Transverse colon (tissue), 4 donors: Measurements from ENCODE around the gene ZNF211.
A peak's percentile ranks its signal among the peaks of the same experiment; 100 is the strongest.

Experiments
- EP300 ChIP-seq: sonication (generic); formaldehyde crosslinking; IDR thresholded peaks from one replicate; pipeline ENCODE4 v1.6.1; 2017; ENCODE audit warnings: antibody characterized with exemption, low read depth
- POLR2A ChIP-seq: fragments of 450-650 bp; IDR thresholded peaks from one replicate; pipeline ENCODE4 v1.6.1; 2016; ENCODE audit warnings: antibody characterized with exemption, mild to moderate bottlenecking, moderate library complexity
- POLR2AphosphoS5 ChIP-seq, 3 donors: sonication (generic); formaldehyde crosslinking; IDR thresholded peaks; one replicate each; pipeline ENCODE4 v1.6.1; 2016; ENCODE audit warnings: antibody characterized with exemption in 3 of 3
- TF ChIP-seq, protein P1 (sequence below), 5 experiments: fragments of 200-600 bp in 3 of 5; fragments of 450-650 bp in 2 of 5; sonication (generic) in 3 of 5; IDR thresholded peaks; 1 replicate in 2 of 5; 2 replicates in 3 of 5; pipeline ENCODE4 v1.5.1; 2016 to 2017; ENCODE audit warnings: antibody characterized with exemption in 5 of 5, inconsistent platforms in 3 of 5, mild to moderate bottlenecking in 2 of 5, moderate library complexity in 1 of 5

- TF ChIP-seq POLR2AphosphoS5 (IDR thresholded peaks at IDR 0.05) (peak in 2 of 3 donors; percentile 52 to 59), EP300 (no peak), POLR2A (peak; percentile 31)
- TF ChIP-seq, protein P1, sequence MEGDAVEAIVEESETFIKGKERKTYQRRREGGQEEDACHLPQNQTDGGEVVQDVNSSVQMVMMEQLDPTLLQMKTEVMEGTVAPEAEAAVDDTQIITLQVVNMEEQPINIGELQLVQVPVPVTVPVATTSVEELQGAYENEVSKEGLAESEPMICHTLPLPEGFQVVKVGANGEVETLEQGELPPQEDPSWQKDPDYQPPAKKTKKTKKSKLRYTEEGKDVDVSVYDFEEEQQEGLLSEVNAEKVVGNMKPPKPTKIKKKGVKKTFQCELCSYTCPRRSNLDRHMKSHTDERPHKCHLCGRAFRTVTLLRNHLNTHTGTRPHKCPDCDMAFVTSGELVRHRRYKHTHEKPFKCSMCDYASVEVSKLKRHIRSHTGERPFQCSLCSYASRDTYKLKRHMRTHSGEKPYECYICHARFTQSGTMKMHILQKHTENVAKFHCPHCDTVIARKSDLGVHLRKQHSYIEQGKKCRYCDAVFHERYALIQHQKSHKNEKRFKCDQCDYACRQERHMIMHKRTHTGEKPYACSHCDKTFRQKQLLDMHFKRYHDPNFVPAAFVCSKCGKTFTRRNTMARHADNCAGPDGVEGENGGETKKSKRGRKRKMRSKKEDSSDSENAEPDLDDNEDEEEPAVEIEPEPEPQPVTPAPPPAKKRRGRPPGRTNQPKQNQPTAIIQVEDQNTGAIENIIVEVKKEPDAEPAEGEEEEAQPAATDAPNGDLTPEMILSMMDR (IDR thresholded peaks at IDR 0.05) = no peak
Observed at GRCh38 chr19:57632987-57633831, at the start of gene ZNF211.
